H9 (cell line): Measurements from ENCODE around the gene FRAS1. TPM values are rescaled to one million over a fixed set of nuclear protein-coding genes. Genes with fewer than 3 reads are reported as not detected.

ENCODE experiments used
- DNase-seq: peaks from one replicate; pipeline ENCODE4 v3.0.0-alpha.2; 2017
- H2AFZ ChIP-seq: one replicate; pipeline ENCODE4 v1.6.1; 2013; ENCODE audit warnings: mild to moderate bottlenecking, low read length, control low read depth, moderate library complexity
- H2AK5ac ChIP-seq: 2 replicates; pipeline ENCODE4 v1.6.1; 2013; ENCODE audit warnings: low read length, control low read depth, mixed read lengths; ENCODE audit not compliant: insufficient read length
- H2BK120ac ChIP-seq: one replicate; pipeline ENCODE4 v1.6.1; 2013; ENCODE audit warnings: low read depth, mild to moderate bottlenecking, low read length, control low read depth, inconsistent platforms; ENCODE audit not compliant: poor library complexity, severe bottlenecking
- H2BK12ac ChIP-seq: 2 replicates; pipeline ENCODE4 v1.6.1; 2013; ENCODE audit warnings: low read length, control low read depth, mixed read lengths, low read depth; ENCODE audit not compliant: insufficient read length
- H2BK15ac ChIP-seq: 2 replicates; pipeline ENCODE4 v1.6.1; 2013; ENCODE audit warnings: low read depth, low read length, control low read depth
- H2BK20ac ChIP-seq: one replicate; pipeline ENCODE4 v1.6.1; 2013; ENCODE audit warnings: low read depth, mild to moderate bottlenecking, low read length, control low read depth, inconsistent platforms; ENCODE audit not compliant: poor library complexity, severe bottlenecking
- H2BK5ac ChIP-seq: 2 replicates; pipeline ENCODE4 v1.6.1; 2013; ENCODE audit warnings: low read length, control low read depth, mixed read lengths; ENCODE audit not compliant: insufficient read length
- H3K14ac ChIP-seq: 2 replicates; pipeline ENCODE4 v1.6.1; 2013; ENCODE audit warnings: low read length, control low read depth; ENCODE audit not compliant: insufficient read depth
- H3K18ac ChIP-seq: 2 replicates; pipeline ENCODE4 v1.6.1; 2013; ENCODE audit warnings: low read depth, mild to moderate bottlenecking, mixed read lengths, low read length, control low read depth; ENCODE audit not compliant: insufficient read length
- H3K23ac ChIP-seq: 2 replicates; pipeline ENCODE4 v1.6.1; 2013; ENCODE audit warnings: low read length, control low read depth, mixed read lengths, low read depth; ENCODE audit not compliant: insufficient read length
- H3K23me2 ChIP-seq: 2 replicates; pipeline ENCODE4 v1.6.1; 2013; ENCODE audit warnings: low read depth, mild to moderate bottlenecking, mixed read lengths, low read length, control low read depth; ENCODE audit not compliant: insufficient read length, poor library complexity, severe bottlenecking
- H3K27ac ChIP-seq: 2 replicates; pipeline ENCODE4 v1.5.1; 2013; ENCODE audit warnings: low read length, control low read depth, mixed read lengths, low read depth; ENCODE audit not compliant: insufficient read length
- H3K27me3 ChIP-seq: 2 replicates; pipeline ENCODE4 v1.6.1; 2013; ENCODE audit warnings: low read length, control low read depth, inconsistent platforms; ENCODE audit not compliant: insufficient read depth
- H3K4ac ChIP-seq: 2 replicates; pipeline ENCODE4 v1.6.1; 2013; ENCODE audit warnings: low read depth, mild to moderate bottlenecking, control low read depth, inconsistent platforms, low read length, moderate library complexity
- H3K4me1 ChIP-seq: 2 replicates; pipeline ENCODE4 v1.6.1; 2013; ENCODE audit warnings: low read length, control low read depth, inconsistent platforms; ENCODE audit not compliant: insufficient read depth
- H3K4me2 ChIP-seq: 2 replicates; pipeline ENCODE4 v1.6.1; 2013; ENCODE audit warnings: low read length, control low read depth, mixed read lengths; ENCODE audit not compliant: insufficient read length, insufficient read depth
- H3K56ac ChIP-seq: 2 replicates; pipeline ENCODE4 v1.6.1; 2013; ENCODE audit warnings: low read depth, mild to moderate bottlenecking, mixed read lengths, low read length, control low read depth; ENCODE audit not compliant: insufficient read length
- H3K79me1 ChIP-seq: 2 replicates; pipeline ENCODE4 v1.6.1; 2013; ENCODE audit warnings: low read depth, mild to moderate bottlenecking, moderate library complexity, low read length, control low read depth, inconsistent platforms; ENCODE audit not compliant: insufficient read depth, poor library complexity, severe bottlenecking
- H3K79me2 ChIP-seq: 2 replicates; pipeline ENCODE4 v1.6.1; 2013; ENCODE audit warnings: low read length, control low read depth, inconsistent platforms; ENCODE audit not compliant: insufficient read depth
- H3K9ac ChIP-seq: 2 replicates; pipeline ENCODE4 v1.6.1; 2013; ENCODE audit warnings: low read length, control low read depth, mixed read lengths; ENCODE audit not compliant: insufficient read length; ENCODE audit errors: extremely low read depth
- H3K9me3 ChIP-seq: one replicate; pipeline ENCODE4 v1.6.1; 2013; ENCODE audit warnings: low read depth, low read length, inconsistent platforms; ENCODE audit not compliant: control insufficient read depth
- H3T11ph ChIP-seq: one replicate; pipeline ENCODE4 v1.6.1; 2013; ENCODE audit warnings: mild to moderate bottlenecking, low read length, control low read depth, inconsistent platforms
- H4K20me1 ChIP-seq: one replicate; pipeline ENCODE4 v1.6.1; 2013; ENCODE audit not compliant: control insufficient read depth, insufficient read length, insufficient read depth
- H4K5ac ChIP-seq: 2 replicates; pipeline ENCODE4 v1.6.1; 2013; ENCODE audit warnings: low read depth, mild to moderate bottlenecking, mixed read lengths, low read length, control low read depth; ENCODE audit not compliant: insufficient read length
- H4K8ac ChIP-seq: replicated peaks from 2 replicates; pipeline ENCODE4 v1.6.1; 2013; ENCODE audit warnings: low read length, control low read depth, mixed read lengths, low read depth; ENCODE audit not compliant: insufficient read length
- H4K91ac ChIP-seq: 2 replicates; pipeline ENCODE4 v1.6.1; 2013; ENCODE audit warnings: low read depth, mild to moderate bottlenecking, moderate library complexity, mixed read lengths, low read length, control low read depth; ENCODE audit not compliant: insufficient read length
- H3K27ac Mint-ChIP-seq, 3 experiments: 2 replicates in 2 of 3; 3 replicates in 1 of 3; pipeline ENCODE4 v1.8.0; 2020 to 2021; ENCODE audit warnings: mixed read lengths in 3 of 3, mild to moderate bottlenecking in 1 of 3, moderate library complexity in 1 of 3
- H3K27me3 Mint-ChIP-seq: 2 replicates; pipeline ENCODE4 v1.8.0; 2021; ENCODE audit warnings: low read depth, mild to moderate bottlenecking, moderate library complexity, mixed read lengths
- H3K36me3 Mint-ChIP-seq, 3 experiments: 2 replicates in 2 of 3; 3 replicates in 1 of 3; pipeline ENCODE4 v1.8.0; 2020 to 2021; ENCODE audit warnings: low read depth in 3 of 3, mixed read lengths in 3 of 3; ENCODE audit not compliant: insufficient read depth in 1 of 3
- H3K4me1 Mint-ChIP-seq, 2 experiments: 2 replicates each; pipeline ENCODE4 v1.8.0; 2020; ENCODE audit warnings: mixed read lengths in 2 of 2
- H3K4me3 Mint-ChIP-seq, 2 experiments: 2 replicates in 1 of 2; 3 replicates in 1 of 2; pipeline ENCODE4 v1.8.0; 2020 to 2021; ENCODE audit warnings: mild to moderate bottlenecking in 2 of 2, mixed read lengths in 2 of 2, moderate library complexity in 1 of 2
- H3K9me3 Mint-ChIP-seq, 2 experiments: 2 replicates in 1 of 2; 3 replicates in 1 of 2; pipeline ENCODE4 v1.8.0; 2020; ENCODE audit warnings: mild to moderate bottlenecking in 2 of 2, mixed read lengths in 2 of 2, moderate library complexity in 1 of 2
- WGBS: extraction: QIAGEN DNeasy Blood & Tissue Kit; methylation state at CpG from one replicate; pipeline ENCODE4 v1.1.7; 2013; ENCODE audit warnings: missing lambda C conversion rate, low lambda C conversion rate, mixed read lengths; ENCODE audit not compliant: insufficient read length; ENCODE audit errors: extremely low coverage; 5-methylcytosine and 5-hydroxymethylcytosine counted together
- total RNA-seq: library from RNA; stranded (reverse); gene quantifications from 2 replicates; pipeline ENCODE4 v1.2.1, GENCODE V29; 2021
- TF ChIP-seq, protein P1 (sequence below): fragments of 200-600 bp; sonication (generic); conservative IDR thresholded peaks from 3 replicates; pipeline ENCODE4 v1.8.0; 2021; ENCODE audit warnings: antibody characterized with exemption, mild to moderate bottlenecking

Gene FRAS1
- total RNA-seq, 1 experiment from 2014 or later: 58.5 TPM

DNA sequence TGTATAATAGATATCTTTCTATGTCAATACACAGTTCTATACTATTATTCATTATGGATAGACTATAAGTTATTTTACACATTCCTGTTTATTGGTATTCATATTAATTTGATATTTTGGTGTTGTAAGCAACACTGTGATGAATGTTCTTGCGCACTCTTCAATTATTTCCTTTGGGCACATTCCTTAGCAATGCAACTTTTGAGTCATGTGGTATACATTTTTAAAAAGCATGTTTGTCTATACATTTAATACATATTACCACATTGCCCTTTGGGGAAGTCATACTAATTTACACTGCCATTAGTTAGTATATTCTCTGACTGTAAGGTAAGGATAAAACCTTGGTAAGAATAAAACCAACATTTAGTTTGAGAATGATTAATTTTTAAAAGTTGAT is 21.0 kb downstream of the FRAS1 start:
- no peak overlapping the region for H2BK12ac ChIP-seq
- no peak overlapping the region for H2BK20ac ChIP-seq
- H3K4me1 ChIP-seq: peaks cover 12% of the 10 kb centered on the region; the same call in 1 of the 2 replicates
- no peak overlapping the region for H2BK5ac ChIP-seq
- H3K56ac ChIP-seq: no peak overlapping the region
- Mint-ChIP-seq H3K36me3 (peaks cover 6 to 10% (median 10%) of the 10 kb centered on the region in 3 experiments), H3K9me3 (no peaks in the 10 kb centered on the region), H3K27ac (no peak overlapping the region), H3K27me3 (no peaks in the 10 kb centered on the region), H3K4me3 (no peak overlapping the region), H3K4me1 (peaks cover 30 to 38% of the 10 kb centered on the region in 2 experiments)
- no peaks in the 10 kb centered on the region for H3K9me3 ChIP-seq
- H3K9ac ChIP-seq: no peak overlapping the region
- TF ChIP-seq, protein P1, sequence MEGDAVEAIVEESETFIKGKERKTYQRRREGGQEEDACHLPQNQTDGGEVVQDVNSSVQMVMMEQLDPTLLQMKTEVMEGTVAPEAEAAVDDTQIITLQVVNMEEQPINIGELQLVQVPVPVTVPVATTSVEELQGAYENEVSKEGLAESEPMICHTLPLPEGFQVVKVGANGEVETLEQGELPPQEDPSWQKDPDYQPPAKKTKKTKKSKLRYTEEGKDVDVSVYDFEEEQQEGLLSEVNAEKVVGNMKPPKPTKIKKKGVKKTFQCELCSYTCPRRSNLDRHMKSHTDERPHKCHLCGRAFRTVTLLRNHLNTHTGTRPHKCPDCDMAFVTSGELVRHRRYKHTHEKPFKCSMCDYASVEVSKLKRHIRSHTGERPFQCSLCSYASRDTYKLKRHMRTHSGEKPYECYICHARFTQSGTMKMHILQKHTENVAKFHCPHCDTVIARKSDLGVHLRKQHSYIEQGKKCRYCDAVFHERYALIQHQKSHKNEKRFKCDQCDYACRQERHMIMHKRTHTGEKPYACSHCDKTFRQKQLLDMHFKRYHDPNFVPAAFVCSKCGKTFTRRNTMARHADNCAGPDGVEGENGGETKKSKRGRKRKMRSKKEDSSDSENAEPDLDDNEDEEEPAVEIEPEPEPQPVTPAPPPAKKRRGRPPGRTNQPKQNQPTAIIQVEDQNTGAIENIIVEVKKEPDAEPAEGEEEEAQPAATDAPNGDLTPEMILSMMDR: no peak
- H4K20me1 ChIP-seq: no peaks in the 10 kb centered on the region
- no peak overlapping the region for H3K14ac ChIP-seq
- H3K79me1 ChIP-seq: no peaks in the 10 kb centered on the region
- H2BK120ac ChIP-seq: no peak overlapping the region
- H3K23me2 ChIP-seq: no peaks in the 10 kb centered on the region
- H3K27ac ChIP-seq: no peak overlapping the region
- H3K27me3 ChIP-seq: no peaks in the 10 kb centered on the region
- no peak overlapping the region for H4K91ac ChIP-seq
- no peak overlapping the region for H2AK5ac ChIP-seq
- H4K8ac ChIP-seq: no peak overlapping the region
- H3K23ac ChIP-seq: no peak overlapping the region
- no peak overlapping the region for H3K4me2 ChIP-seq
- no peak overlapping the region for H2AFZ ChIP-seq
- no CpG with 5 or more reads among the region's 1 CpG for WGBS
- H3K4ac ChIP-seq: no peak overlapping the region
- no peaks in the 10 kb centered on the region for H3K79me2 ChIP-seq
- H2BK15ac ChIP-seq: no peak overlapping the region
- no peak overlapping the region for H3K18ac ChIP-seq
- no peak for DNase-seq
- H3T11ph ChIP-seq: no peak overlapping the region
- no peak overlapping the region for H4K5ac ChIP-seq
